Posterior cingulate gyrus (tissue), 11 donors: ENCODE measurements around the gene CLDN7.

Experiments used
- DNase-seq, 10 donors: peaks; one replicate each; pipeline versions ENCODE4 v3.0.0 to v3.0.0-alpha.2; 2020 to 2021; ENCODE audit warnings: mixed read lengths in 3 of 10
- intact Hi-C: fragments of 100-400 bp; cut with DNase I; formaldehyde crosslinking; loops from one replicate; pipeline ENCODE4 v1.15.1; 2023

CLDN7 gene

GRCh38 chr17:7211491-7212273, 50.6 kb downstream of the CLDN7 start:
- DNase-seq = no peak
- intact Hi-C loops = no loop called here
